Stimulated activated CD8-positive, alpha-beta memory T cell treated with anti-CD3 and anti-CD28 coated beads, Interleukin-2, amount 100 ng/mL, for 1 hour (primary cell): ENCODE measurements around the gene FLRT2.

Source experiments
- DNase-seq, 2 donors: peaks; one replicate each; pipeline ENCODE4 v3.0.0-alpha.2; 2020; ENCODE audit warnings: low read depth in 2 of 2

The FLRT2 gene

GRCh38 chr14:85596562-85596961 is 66.6 kb downstream of the FLRT2 start:
- DNase-seq, result no peak

GRCh38 chr14:85597701-85598100 is 67.8 kb downstream of the FLRT2 start:
- no peak for DNase-seq

GRCh38 chr14:85599939-85600338 is 70.0 kb downstream of the FLRT2 start:
- DNase-seq, result no peak

GRCh38 chr14:85601246-85601645 is 71.3 kb downstream of the FLRT2 start:
- DNase-seq, result no peak

GRCh38 chr14:85601690-85602089 is 71.7 kb downstream of the FLRT2 start:
- DNase-seq, result no peak

- no peak for DNase-seq
Measured at GRCh38 chr14:85602345-85602744, 72.4 kb downstream of the FLRT2 start.

GRCh38 chr14:85604021-85604420 is 74.1 kb downstream of the FLRT2 start:
- no peak for DNase-seq

- no peak for DNase-seq
Measured at GRCh38 chr14:85604714-85605113, 74.8 kb downstream of the FLRT2 start.

- no peak for DNase-seq
Measured at GRCh38 chr14:85607651-85608081, 77.7 kb downstream of the FLRT2 start.

- DNase-seq, result no peak
Measured at GRCh38 chr14:85613496-85613895, 83.6 kb downstream of the FLRT2 start.

- no peak for DNase-seq
Measured at GRCh38 chr14:85616386-85616885, 86.5 kb downstream of the FLRT2 start.

GRCh38 chr14:85616886-85617285 is 86.9 kb downstream of the FLRT2 start:
- no peak for DNase-seq

GRCh38 chr14:85617791-85618190 is 87.8 kb downstream of the FLRT2 start:
- DNase-seq, result no peak

GRCh38 chr14:85618390-85618789 is 88.4 kb downstream of the FLRT2 start:
- no peak for DNase-seq

GRCh38 chr14:85618978-85619377 is 89.0 kb downstream of the FLRT2 start:
- no peak for DNase-seq

- no peak for DNase-seq
Measured at GRCh38 chr14:85619851-85620250, 89.9 kb downstream of the FLRT2 start.

- no peak for DNase-seq
Measured at GRCh38 chr14:85620947-85621346, 91.0 kb downstream of the FLRT2 start.

GRCh38 chr14:85622106-85622505 is 92.2 kb downstream of the FLRT2 start:
- no peak for DNase-seq

GRCh38 chr14:85622986-85623685 is 93.2 kb downstream of the FLRT2 start:
- DNase-seq, result no peak

GRCh38 chr14:85625925-85626585 is 96.1 kb downstream of the FLRT2 start:
- DNase-seq, result no peak

- DNase-seq, result no peak
Measured at GRCh38 chr14:85634205-85634604, 104.3 kb downstream of the FLRT2 start.

- no peak for DNase-seq
Measured at GRCh38 chr14:85644211-85644610, 114.3 kb downstream of the FLRT2 start.

GRCh38 chr14:85653029-85653428 is 123.1 kb downstream of the FLRT2 start:
- DNase-seq, result no peak
